WTC11 (cell line): Measurements from ENCODE around the gene NAA16. TPM values are rescaled to one million over a fixed set of nuclear protein-coding genes. Genes with fewer than 3 reads are reported as not detected.

Experiments used
- ATAC-seq: fragments of 200-7000 bp; cut with Tn5 transposase; 2 replicates; pipeline ENCODE4 v1.10.0; 2021; ENCODE audit warnings: mild to moderate bottlenecking, moderate library complexity
- CTCF ChIA-PET: fragments of 300-600 bp; sonication (Branson Sonifier 250); formaldehyde crosslinking; loops from one replicate; lab custom pipeline; 2021; ENCODE audit warnings: antibody characterized with exemption; lab: Charles Lee
- POLR2A ChIA-PET: fragments of 350-600 bp; sonication (Branson Sonifier 250); formaldehyde crosslinking; loops from one replicate; lab custom pipeline; 2021; ENCODE audit warnings: antibody characterized with exemption; lab: Charles Lee
- DNase-seq: peaks from one replicate; pipeline ENCODE4 v3.0.0; 2021; ENCODE audit warnings: low spot score
- H3K27ac Mint-ChIP-seq: 2 replicates; pipeline ENCODE4 v1.8.0; 2021; ENCODE audit warnings: mixed read lengths
- H3K27me3 Mint-ChIP-seq: 2 replicates; pipeline ENCODE4 v1.8.0; 2021; ENCODE audit warnings: low read depth, mild to moderate bottlenecking, moderate library complexity, mixed read lengths
- H3K36me3 Mint-ChIP-seq: 2 replicates; pipeline ENCODE4 v1.8.0; 2021; ENCODE audit warnings: mixed read lengths
- H3K4me1 Mint-ChIP-seq: 2 replicates; pipeline ENCODE4 v1.8.0; 2022; ENCODE audit warnings: mixed read lengths
- H3K4me3 Mint-ChIP-seq: 2 replicates; pipeline ENCODE4 v1.8.0; 2021; ENCODE audit warnings: mild to moderate bottlenecking, moderate library complexity, mixed read lengths
- H3K9me3 Mint-ChIP-seq: 2 replicates; pipeline ENCODE4 v1.8.0; 2021; ENCODE audit warnings: mixed read lengths
- ATF1 ChIP-seq: sonication (generic); formaldehyde crosslinking; IDR thresholded peaks from 2 replicates; pipeline ENCODE4 v1.8.1; 2023; ENCODE audit warnings: mild to moderate bottlenecking, moderate library complexity, missing genetic modification reagents
- CBFB ChIP-seq: sonication (generic); formaldehyde crosslinking; IDR thresholded peaks from 2 replicates; pipeline ENCODE4 v1.8.1; 2022; ENCODE audit warnings: mild to moderate bottlenecking, low read depth, missing genetic modification reagents
- CREM ChIP-seq: sonication (generic); formaldehyde crosslinking; IDR thresholded peaks from 2 replicates; pipeline ENCODE4 v1.8.1; 2022; ENCODE audit warnings: mild to moderate bottlenecking, missing genetic modification reagents, moderate library complexity
- EMX1 ChIP-seq: fragments of 250-450 bp; sonication (Bioruptor Pico); IDR thresholded peaks from 2 replicates; pipeline ENCODE4 v1.8.0; 2021; ENCODE audit warnings: mild to moderate bottlenecking
- ESRRA ChIP-seq: sonication (generic); formaldehyde crosslinking; IDR thresholded peaks from 2 replicates; pipeline ENCODE4 v1.8.1; 2022; ENCODE audit warnings: mild to moderate bottlenecking, missing genetic modification reagents, borderline replicate concordance
- ETV6 ChIP-seq: sonication (generic); formaldehyde crosslinking; IDR thresholded peaks from 2 replicates; pipeline ENCODE4 v1.8.1; 2022; ENCODE audit warnings: mild to moderate bottlenecking, missing genetic modification reagents
- HMGA2 ChIP-seq: fragments of 250-450 bp; sonication (Bioruptor Pico); IDR thresholded peaks from 2 replicates; pipeline ENCODE4 v1.4.0; 2021; ENCODE audit warnings: mild to moderate bottlenecking, moderate library complexity
- JAZF1 ChIP-seq: fragments of 250-450 bp; sonication (Bioruptor Pico); IDR thresholded peaks from 2 replicates; pipeline ENCODE4 v1.9.0; 2021; ENCODE audit warnings: moderate library complexity, mild to moderate bottlenecking, inconsistent platforms
- NFE2L1 ChIP-seq: sonication (generic); formaldehyde crosslinking; IDR thresholded peaks from 2 replicates; pipeline ENCODE4 v1.8.1; 2023; ENCODE audit warnings: missing genetic modification reagents
- RELA ChIP-seq: sonication (generic); formaldehyde crosslinking; IDR thresholded peaks from 2 replicates; pipeline ENCODE4 v1.8.1; 2022; ENCODE audit warnings: missing genetic modification reagents, mild to moderate bottlenecking, borderline replicate concordance
- SMAD3 ChIP-seq: sonication (generic); formaldehyde crosslinking; IDR thresholded peaks from 2 replicates; pipeline ENCODE4 v1.8.0; 2022; ENCODE audit warnings: missing genetic modification reagents, mild to moderate bottlenecking, borderline replicate concordance
- SMAD4 ChIP-seq: sonication (generic); formaldehyde crosslinking; IDR thresholded peaks from 2 replicates; pipeline ENCODE4 v1.8.0; 2022; ENCODE audit warnings: mild to moderate bottlenecking, missing genetic modification reagents
- ZBTB21 ChIP-seq: sonication (generic); formaldehyde crosslinking; IDR thresholded peaks from 2 replicates; pipeline ENCODE4 v1.8.1; 2023; ENCODE audit warnings: mild to moderate bottlenecking, missing genetic modification reagents, borderline replicate concordance
- ZNF121 ChIP-seq: sonication (generic); formaldehyde crosslinking; IDR thresholded peaks from 2 replicates; pipeline ENCODE4 v1.8.0; 2023; ENCODE audit warnings: missing genetic modification reagents
- ZNF138 ChIP-seq: sonication (generic); formaldehyde crosslinking; conservative IDR thresholded peaks from 2 replicates; pipeline ENCODE4 v1.8.1; 2022; ENCODE audit warnings: mild to moderate bottlenecking, moderate library complexity, missing genetic modification reagents
- ZNF263 ChIP-seq: sonication (generic); formaldehyde crosslinking; IDR thresholded peaks from 2 replicates; pipeline ENCODE4 v1.8.1; 2022; ENCODE audit warnings: low read depth, mild to moderate bottlenecking, moderate library complexity, missing genetic modification reagents
- ZNF396 ChIP-seq: fragments of 250-450 bp; sonication (Bioruptor Pico); IDR thresholded peaks from 2 replicates; pipeline ENCODE4 v1.8.0; 2021; ENCODE audit warnings: mild to moderate bottlenecking, moderate library complexity, borderline replicate concordance
- total RNA-seq: library from RNA; stranded (reverse); gene quantifications from 3 replicates; pipeline ENCODE4 v1.2.3, GENCODE V29; 2021
- TF ChIP-seq, protein P1 (sequence below): sonication (generic); formaldehyde crosslinking; IDR thresholded peaks from 2 replicates; pipeline ENCODE4 v1.8.0; 2023; ENCODE audit warnings: missing genetic modification reagents
- TF ChIP-seq, protein P2 (sequence below): fragments of 250-450 bp; sonication (Bioruptor Pico); IDR thresholded peaks from 2 replicates; pipeline ENCODE4 v1.9.0; 2021; ENCODE audit warnings: mild to moderate bottlenecking
- TF ChIP-seq, protein P3 (sequence below): fragments of 250-450 bp; sonication (Bioruptor Pico); IDR thresholded peaks from 2 replicates; pipeline ENCODE4 v2.1.2; 2022; ENCODE audit warnings: mild to moderate bottlenecking, moderate library complexity
- TF ChIP-seq, protein P4 (sequence below): sonication (generic); formaldehyde crosslinking; IDR thresholded peaks from 2 replicates; pipeline ENCODE4 v1.8.0; 2022; ENCODE audit warnings: missing genetic modification reagents
- TF ChIP-seq, protein P5 (sequence below): sonication (generic); formaldehyde crosslinking; IDR thresholded peaks from 2 replicates; pipeline ENCODE4 v1.8.1; 2022; ENCODE audit warnings: low read depth, missing genetic modification reagents, borderline replicate concordance

NAA16 gene
- total RNA-seq, 1 experiment from 2014 or later: 32.5 TPM

DNA sequence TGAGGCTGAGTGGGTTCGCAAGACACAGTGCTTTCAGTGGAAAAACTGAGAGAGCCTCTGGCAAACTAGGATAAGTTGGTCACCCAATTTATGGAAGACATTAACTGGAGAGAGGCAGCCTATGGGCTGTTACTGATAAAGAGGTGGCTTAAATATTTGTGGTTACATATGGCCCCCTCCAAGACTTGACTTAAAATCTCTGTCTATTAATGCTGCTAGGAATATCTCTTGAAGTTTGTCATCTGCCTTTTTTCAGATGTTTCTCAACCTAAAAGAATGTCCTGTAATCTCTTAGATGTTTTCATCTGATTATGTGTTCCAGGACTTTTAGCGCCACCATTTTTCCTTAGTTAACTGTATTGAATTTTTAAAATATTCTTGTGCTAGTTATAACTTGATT, 54.6 kb downstream of the NAA16 start:
- POLR2A ChIA-PET: no interaction called here
- TF ChIP-seq ZNF263: no peak
- TF ChIP-seq, protein P1, sequence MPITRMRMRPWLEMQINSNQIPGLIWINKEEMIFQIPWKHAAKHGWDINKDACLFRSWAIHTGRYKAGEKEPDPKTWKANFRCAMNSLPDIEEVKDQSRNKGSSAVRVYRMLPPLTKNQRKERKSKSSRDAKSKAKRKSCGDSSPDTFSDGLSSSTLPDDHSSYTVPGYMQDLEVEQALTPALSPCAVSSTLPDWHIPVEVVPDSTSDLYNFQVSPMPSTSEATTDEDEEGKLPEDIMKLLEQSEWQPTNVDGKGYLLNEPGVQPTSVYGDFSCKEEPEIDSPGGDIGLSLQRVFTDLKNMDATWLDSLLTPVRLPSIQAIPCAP (CRISPR knock-in tag): no peak
- no peak for TF ChIP-seq ZNF396 (CRISPR knock-in tag)
- no peak for TF ChIP-seq CBFB (CRISPR knock-in tag)
- no peak for TF ChIP-seq ATF1 (CRISPR knock-in tag)
- no peak for TF ChIP-seq CREM (CRISPR knock-in tag)
- Mint-ChIP-seq H3K27me3 (no peaks in the 10 kb centered on the region; the same call in 1 of the 2 replicates), H3K9me3 (no peaks in the 10 kb centered on the region), H3K27ac (no peak overlapping the region), H3K36me3 (peaks cover 74% of the 10 kb centered on the region), H3K4me3 (no peak overlapping the region), H3K4me1 (no peaks in the 10 kb centered on the region)
- ATAC-seq: no peak
- no peak for DNase-seq
- CTCF ChIA-PET: no interaction called here

DNA sequence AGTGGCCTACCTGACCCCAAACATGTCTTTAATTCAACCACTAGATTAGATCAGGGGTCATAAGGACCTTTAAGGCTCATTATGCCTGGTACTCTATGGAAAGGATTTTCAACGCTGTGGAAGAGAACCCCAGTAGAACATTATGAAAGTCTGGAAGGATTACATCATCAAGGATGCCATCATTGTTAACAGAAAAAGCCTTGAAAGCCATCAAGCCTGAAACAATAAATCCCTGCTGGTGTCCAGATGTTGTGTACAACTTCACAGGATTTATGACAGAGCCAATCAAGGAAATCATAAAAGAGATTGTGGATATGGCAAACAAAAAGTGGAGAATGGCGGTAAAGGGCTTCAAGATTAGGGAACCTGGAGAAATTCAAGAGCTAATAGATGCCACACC, 59.7 kb downstream of the NAA16 start:
- POLR2A ChIA-PET: no interaction called here
- no peak overlapping the region for H3K4me3 Mint-ChIP-seq
- no peak for DNase-seq
- CTCF ChIA-PET: no interaction called here
- no peak for TF ChIP-seq HMGA2
- TF ChIP-seq, protein P2, sequence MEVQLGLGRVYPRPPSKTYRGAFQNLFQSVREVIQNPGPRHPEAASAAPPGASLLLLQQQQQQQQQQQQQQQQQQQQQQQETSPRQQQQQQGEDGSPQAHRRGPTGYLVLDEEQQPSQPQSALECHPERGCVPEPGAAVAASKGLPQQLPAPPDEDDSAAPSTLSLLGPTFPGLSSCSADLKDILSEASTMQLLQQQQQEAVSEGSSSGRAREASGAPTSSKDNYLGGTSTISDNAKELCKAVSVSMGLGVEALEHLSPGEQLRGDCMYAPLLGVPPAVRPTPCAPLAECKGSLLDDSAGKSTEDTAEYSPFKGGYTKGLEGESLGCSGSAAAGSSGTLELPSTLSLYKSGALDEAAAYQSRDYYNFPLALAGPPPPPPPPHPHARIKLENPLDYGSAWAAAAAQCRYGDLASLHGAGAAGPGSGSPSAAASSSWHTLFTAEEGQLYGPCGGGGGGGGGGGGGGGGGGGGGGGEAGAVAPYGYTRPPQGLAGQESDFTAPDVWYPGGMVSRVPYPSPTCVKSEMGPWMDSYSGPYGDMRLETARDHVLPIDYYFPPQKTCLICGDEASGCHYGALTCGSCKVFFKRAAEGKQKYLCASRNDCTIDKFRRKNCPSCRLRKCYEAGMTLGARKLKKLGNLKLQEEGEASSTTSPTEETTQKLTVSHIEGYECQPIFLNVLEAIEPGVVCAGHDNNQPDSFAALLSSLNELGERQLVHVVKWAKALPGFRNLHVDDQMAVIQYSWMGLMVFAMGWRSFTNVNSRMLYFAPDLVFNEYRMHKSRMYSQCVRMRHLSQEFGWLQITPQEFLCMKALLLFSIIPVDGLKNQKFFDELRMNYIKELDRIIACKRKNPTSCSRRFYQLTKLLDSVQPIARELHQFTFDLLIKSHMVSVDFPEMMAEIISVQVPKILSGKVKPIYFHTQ (CRISPR knock-in tag): no peak
- no peak for TF ChIP-seq RELA (CRISPR knock-in tag)
- TF ChIP-seq JAZF1 (CRISPR knock-in tag): no peak
- TF ChIP-seq ESRRA (CRISPR knock-in tag): no peak
- TF ChIP-seq SMAD4 (CRISPR knock-in tag): no peak
- TF ChIP-seq ZBTB21 (CRISPR knock-in tag): no peak
- TF ChIP-seq ZNF121: no peak
- TF ChIP-seq, protein P3, sequence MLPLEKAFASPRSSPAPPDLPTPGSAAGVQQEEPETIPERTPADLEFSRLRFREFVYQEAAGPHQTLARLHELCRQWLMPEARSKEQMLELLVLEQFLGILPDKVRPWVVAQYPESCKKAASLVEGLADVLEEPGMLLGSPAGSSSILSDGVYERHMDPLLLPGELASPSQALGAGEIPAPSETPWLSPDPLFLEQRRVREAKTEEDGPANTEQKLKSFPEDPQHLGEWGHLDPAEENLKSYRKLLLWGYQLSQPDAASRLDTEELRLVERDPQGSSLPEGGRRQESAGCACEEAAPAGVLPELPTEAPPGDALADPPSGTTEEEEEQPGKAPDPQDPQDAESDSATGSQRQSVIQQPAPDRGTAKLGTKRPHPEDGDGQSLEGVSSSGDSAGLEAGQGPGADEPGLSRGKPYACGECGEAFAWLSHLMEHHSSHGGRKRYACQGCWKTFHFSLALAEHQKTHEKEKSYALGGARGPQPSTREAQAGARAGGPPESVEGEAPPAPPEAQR (CRISPR knock-in tag): no peak
- TF ChIP-seq CREM (CRISPR knock-in tag): no peak
- TF ChIP-seq ETV6 (CRISPR knock-in tag): no peak
- TF ChIP-seq, all 79 proteins: peak for 0
- Mint-ChIP-seq H3K27ac (no peak overlapping the region), H3K9me3 (no peaks in the 10 kb centered on the region), H3K27me3 (no peaks in the 10 kb centered on the region; the same call in 1 of the 2 replicates), H3K4me1 (no peaks in the 10 kb centered on the region), H3K36me3 (peaks cover 72% of the 10 kb centered on the region)
- no peak for ATAC-seq

DNA sequence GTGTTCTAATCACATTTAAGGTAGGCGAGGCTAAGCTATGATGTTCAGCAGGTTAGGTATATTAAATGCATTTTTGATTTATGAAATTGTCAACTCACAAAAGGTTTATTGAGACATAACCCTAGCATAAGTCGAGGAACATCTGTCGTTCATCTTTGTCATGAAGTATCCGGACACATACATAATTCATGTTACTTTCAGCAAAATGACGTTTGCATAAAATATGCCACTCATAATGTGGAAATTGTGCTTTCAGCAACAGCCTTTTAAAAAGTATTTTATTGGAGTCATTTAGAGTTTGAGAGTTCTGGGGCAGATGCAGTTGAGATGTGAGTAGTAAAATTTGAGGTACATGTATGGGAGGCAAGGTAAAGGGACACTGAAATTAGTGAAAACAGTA, 66.4 kb downstream of the NAA16 start:
- Mint-ChIP-seq H3K4me1 (no peaks in the 10 kb centered on the region), H3K27me3 (no peaks in the 10 kb centered on the region), H3K9me3 (no peaks in the 10 kb centered on the region), H3K27ac (no peak overlapping the region), H3K36me3 (peaks cover 31% of the 10 kb centered on the region), H3K4me3 (no peak overlapping the region)
- POLR2A ChIA-PET: no interaction called here
- DNase-seq (no peak), ATAC-seq (no peak)
- CTCF ChIA-PET: no interaction called here
- TF ChIP-seq SMAD3 (CRISPR knock-in tag) (no peak), ZNF138 (CRISPR knock-in tag) (no peak), NFE2L1 (no peak), EMX1 (CRISPR knock-in tag) (no peak)
- TF ChIP-seq, protein P4, sequence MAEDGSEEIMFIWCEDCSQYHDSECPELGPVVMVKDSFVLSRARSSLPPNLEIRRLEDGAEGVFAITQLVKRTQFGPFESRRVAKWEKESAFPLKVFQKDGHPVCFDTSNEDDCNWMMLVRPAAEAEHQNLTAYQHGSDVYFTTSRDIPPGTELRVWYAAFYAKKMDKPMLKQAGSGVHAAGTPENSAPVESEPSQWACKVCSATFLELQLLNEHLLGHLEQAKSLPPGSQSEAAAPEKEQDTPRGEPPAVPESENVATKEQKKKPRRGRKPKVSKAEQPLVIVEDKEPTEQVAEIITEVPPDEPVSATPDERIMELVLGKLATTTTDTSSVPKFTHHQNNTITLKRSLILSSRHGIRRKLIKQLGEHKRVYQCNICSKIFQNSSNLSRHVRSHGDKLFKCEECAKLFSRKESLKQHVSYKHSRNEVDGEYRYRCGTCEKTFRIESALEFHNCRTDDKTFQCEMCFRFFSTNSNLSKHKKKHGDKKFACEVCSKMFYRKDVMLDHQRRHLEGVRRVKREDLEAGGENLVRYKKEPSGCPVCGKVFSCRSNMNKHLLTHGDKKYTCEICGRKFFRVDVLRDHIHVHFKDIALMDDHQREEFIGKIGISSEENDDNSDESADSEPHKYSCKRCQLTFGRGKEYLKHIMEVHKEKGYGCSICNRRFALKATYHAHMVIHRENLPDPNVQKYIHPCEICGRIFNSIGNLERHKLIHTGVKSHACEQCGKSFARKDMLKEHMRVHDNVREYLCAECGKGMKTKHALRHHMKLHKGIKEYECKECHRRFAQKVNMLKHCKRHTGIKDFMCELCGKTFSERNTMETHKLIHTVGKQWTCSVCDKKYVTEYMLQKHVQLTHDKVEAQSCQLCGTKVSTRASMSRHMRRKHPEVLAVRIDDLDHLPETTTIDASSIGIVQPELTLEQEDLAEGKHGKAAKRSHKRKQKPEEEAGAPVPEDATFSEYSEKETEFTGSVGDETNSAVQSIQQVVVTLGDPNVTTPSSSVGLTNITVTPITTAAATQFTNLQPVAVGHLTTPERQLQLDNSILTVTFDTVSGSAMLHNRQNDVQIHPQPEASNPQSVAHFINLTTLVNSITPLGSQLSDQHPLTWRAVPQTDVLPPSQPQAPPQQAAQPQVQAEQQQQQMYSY: no peak
- TF ChIP-seq, protein P5, sequence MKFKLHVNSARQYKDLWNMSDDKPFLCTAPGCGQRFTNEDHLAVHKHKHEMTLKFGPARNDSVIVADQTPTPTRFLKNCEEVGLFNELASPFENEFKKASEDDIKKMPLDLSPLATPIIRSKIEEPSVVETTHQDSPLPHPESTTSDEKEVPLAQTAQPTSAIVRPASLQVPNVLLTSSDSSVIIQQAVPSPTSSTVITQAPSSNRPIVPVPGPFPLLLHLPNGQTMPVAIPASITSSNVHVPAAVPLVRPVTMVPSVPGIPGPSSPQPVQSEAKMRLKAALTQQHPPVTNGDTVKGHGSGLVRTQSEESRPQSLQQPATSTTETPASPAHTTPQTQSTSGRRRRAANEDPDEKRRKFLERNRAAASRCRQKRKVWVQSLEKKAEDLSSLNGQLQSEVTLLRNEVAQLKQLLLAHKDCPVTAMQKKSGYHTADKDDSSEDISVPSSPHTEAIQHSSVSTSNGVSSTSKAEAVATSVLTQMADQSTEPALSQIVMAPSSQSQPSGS (CRISPR knock-in tag): no peak
